GM18867 (cell line): ENCODE data around the gene IP6K3.

Experiments
- ATAC-seq: cut with Tn5 transposase; IDR thresholded peaks from one replicate; pipeline ENCODE4 v1.9.1; 2021; ENCODE audit warnings: mild to moderate bottlenecking, moderate library complexity; ENCODE audit not compliant: unreplicated experiment

The IP6K3 gene

GRCh38 chr6:33742092-33742491 lies 4.6 kb downstream of the IP6K3 start:
- no peak for ATAC-seq

- no peak for ATAC-seq
These were observed 5.9 kb downstream of the IP6K3 start for GRCh38 chr6:33740794-33741193.

GRCh38 chr6:33740204-33740608 lies 6.5 kb downstream of the IP6K3 start:
- no peak for ATAC-seq

GRCh38 chr6:33739571-33739970 lies 7.1 kb downstream of the IP6K3 start:
- ATAC-seq: no peak

GRCh38 chr6:33738879-33739278 lies 7.8 kb downstream of the IP6K3 start:
- ATAC-seq: no peak

- ATAC-seq: no peak
These were observed 8.6 kb downstream of the IP6K3 start for GRCh38 chr6:33738153-33738552.

GRCh38 chr6:33737267-33738026 lies 9.3 kb downstream of the IP6K3 start:
- no peak for ATAC-seq

GRCh38 chr6:33735216-33735615 lies 11.5 kb downstream of the IP6K3 start:
- ATAC-seq: no peak

GRCh38 chr6:33733709-33734007 lies 13.0 kb downstream of the IP6K3 start:
- no peak for ATAC-seq

GRCh38 chr6:33732817-33733708 lies 13.6 kb downstream of the IP6K3 start:
- no peak for ATAC-seq

GRCh38 chr6:33732385-33732784 lies 14.3 kb downstream of the IP6K3 start:
- ATAC-seq: no peak

- no peak for ATAC-seq
These were observed 14.9 kb downstream of the IP6K3 start for GRCh38 chr6:33731751-33732282.

GRCh38 chr6:33731035-33731434 lies 15.7 kb downstream of the IP6K3 start:
- no peak for ATAC-seq

- no peak for ATAC-seq
These were observed 16.1 kb downstream of the IP6K3 start for GRCh38 chr6:33730611-33731010.

GRCh38 chr6:33729059-33729458 lies 17.6 kb downstream of the IP6K3 start:
- no peak for ATAC-seq

GRCh38 chr6:33728438-33728837 lies 18.3 kb downstream of the IP6K3 start:
- no peak for ATAC-seq

- ATAC-seq: no peak
These were observed 18.8 kb downstream of the IP6K3 start for GRCh38 chr6:33727932-33728331.

- no peak for ATAC-seq
These were observed 19.6 kb downstream of the IP6K3 start for GRCh38 chr6:33727126-33727525.

- no peak for ATAC-seq
These were observed 20.0 kb downstream of the IP6K3 start for GRCh38 chr6:33726696-33727095.

GRCh38 chr6:33725891-33726673 lies 20.6 kb downstream of the IP6K3 start:
- no peak for ATAC-seq

- no peak for ATAC-seq
These were observed 21.5 kb downstream of the IP6K3 start for GRCh38 chr6:33725222-33725621.
